WTC11 (cell line): Measurements from ENCODE around the gene CSTPP1. TPM values are rescaled to one million over a fixed set of nuclear protein-coding genes. Genes with fewer than 3 reads are reported as not detected.

Source experiments
- ATAC-seq: fragments of 200-7000 bp; cut with Tn5 transposase; 2 replicates; pipeline ENCODE4 v1.10.0; 2021; ENCODE audit warnings: mild to moderate bottlenecking, moderate library complexity
- CTCF ChIA-PET: fragments of 300-600 bp; sonication (Branson Sonifier 250); formaldehyde crosslinking; loops from one replicate; lab custom pipeline; 2021; ENCODE audit warnings: antibody characterized with exemption; lab: Charles Lee
- POLR2A ChIA-PET: fragments of 350-600 bp; sonication (Branson Sonifier 250); formaldehyde crosslinking; loops from one replicate; lab custom pipeline; 2021; ENCODE audit warnings: antibody characterized with exemption; lab: Charles Lee
- DNase-seq: peaks from one replicate; pipeline ENCODE4 v3.0.0; 2021; ENCODE audit warnings: low spot score
- H3K27ac Mint-ChIP-seq: 2 replicates; pipeline ENCODE4 v1.8.0; 2021; ENCODE audit warnings: mixed read lengths
- H3K27me3 Mint-ChIP-seq: 2 replicates; pipeline ENCODE4 v1.8.0; 2021; ENCODE audit warnings: low read depth, mild to moderate bottlenecking, moderate library complexity, mixed read lengths
- H3K36me3 Mint-ChIP-seq: 2 replicates; pipeline ENCODE4 v1.8.0; 2021; ENCODE audit warnings: mixed read lengths
- H3K4me1 Mint-ChIP-seq: 2 replicates; pipeline ENCODE4 v1.8.0; 2022; ENCODE audit warnings: mixed read lengths
- H3K4me3 Mint-ChIP-seq: 2 replicates; pipeline ENCODE4 v1.8.0; 2021; ENCODE audit warnings: mild to moderate bottlenecking, moderate library complexity, mixed read lengths
- H3K9me3 Mint-ChIP-seq: 2 replicates; pipeline ENCODE4 v1.8.0; 2021; ENCODE audit warnings: mixed read lengths
- AR ChIP-seq: fragments of 250-450 bp; sonication (Bioruptor Pico); IDR thresholded peaks from 2 replicates; pipeline ENCODE4 v1.9.0; 2021; ENCODE audit warnings: mild to moderate bottlenecking
- ARID4B ChIP-seq: sonication (generic); formaldehyde crosslinking; IDR thresholded peaks from 2 replicates; pipeline ENCODE4 v1.8.0; 2023; ENCODE audit warnings: missing genetic modification reagents, mild to moderate bottlenecking, borderline replicate concordance
- ATF2 ChIP-seq: sonication (generic); formaldehyde crosslinking; IDR thresholded peaks from 2 replicates; pipeline ENCODE4 v1.8.1; 2022; ENCODE audit warnings: low read depth, missing genetic modification reagents, borderline replicate concordance
- ATF3 ChIP-seq: sonication (generic); formaldehyde crosslinking; conservative IDR thresholded peaks from 2 replicates; pipeline ENCODE4 v1.8.1; 2022; ENCODE audit warnings: mild to moderate bottlenecking, missing genetic modification reagents
- CBFB ChIP-seq: sonication (generic); formaldehyde crosslinking; IDR thresholded peaks from 2 replicates; pipeline ENCODE4 v1.8.1; 2022; ENCODE audit warnings: mild to moderate bottlenecking, low read depth, missing genetic modification reagents
- CTCF ChIP-seq: fragments of 200-600 bp; IDR thresholded peaks from 2 replicates; pipeline ENCODE4 v1.8.0; 2022; ENCODE audit warnings: antibody characterized with exemption
- FOXP4 ChIP-seq: sonication (generic); formaldehyde crosslinking; IDR thresholded peaks from 2 replicates; pipeline ENCODE4 v1.8.0; 2022; ENCODE audit warnings: mild to moderate bottlenecking, missing genetic modification reagents
- GTF2I ChIP-seq: fragments of 250-450 bp; sonication (Bioruptor Pico); conservative IDR thresholded peaks from 2 replicates; pipeline ENCODE4 v1.4.0; 2021; ENCODE audit warnings: mild to moderate bottlenecking
- HMGXB4 ChIP-seq: sonication (generic); formaldehyde crosslinking; IDR thresholded peaks from 2 replicates; pipeline ENCODE4 v1.8.1; 2023; ENCODE audit warnings: mild to moderate bottlenecking, moderate library complexity, missing genetic modification reagents
- IRF2 ChIP-seq: sonication (generic); formaldehyde crosslinking; IDR thresholded peaks from 2 replicates; pipeline ENCODE4 v1.8.0; 2022; ENCODE audit warnings: low read depth, missing genetic modification reagents, borderline replicate concordance
- JAZF1 ChIP-seq: fragments of 250-450 bp; sonication (Bioruptor Pico); IDR thresholded peaks from 2 replicates; pipeline ENCODE4 v1.9.0; 2021; ENCODE audit warnings: moderate library complexity, mild to moderate bottlenecking, inconsistent platforms
- MAX ChIP-seq: sonication (generic); formaldehyde crosslinking; IDR thresholded peaks from 2 replicates; pipeline ENCODE4 v1.8.0; 2022; ENCODE audit warnings: mild to moderate bottlenecking, missing genetic modification reagents
- OVOL2 ChIP-seq: fragments of 250-450 bp; sonication (Bioruptor Pico); IDR thresholded peaks from 2 replicates; pipeline ENCODE4 v1.9.0; 2021; ENCODE audit warnings: mild to moderate bottlenecking, borderline replicate concordance
- USF2 ChIP-seq: sonication (generic); formaldehyde crosslinking; IDR thresholded peaks from 2 replicates; pipeline ENCODE4 v1.8.1; 2023; ENCODE audit warnings: mild to moderate bottlenecking, missing genetic modification reagents, moderate library complexity
- ZNF121 ChIP-seq: sonication (generic); formaldehyde crosslinking; IDR thresholded peaks from 2 replicates; pipeline ENCODE4 v1.8.0; 2023; ENCODE audit warnings: missing genetic modification reagents
- ZNF138 ChIP-seq: sonication (generic); formaldehyde crosslinking; conservative IDR thresholded peaks from 2 replicates; pipeline ENCODE4 v1.8.1; 2022; ENCODE audit warnings: mild to moderate bottlenecking, moderate library complexity, missing genetic modification reagents
- total RNA-seq: library from RNA; stranded (reverse); gene quantifications from 3 replicates; pipeline ENCODE4 v1.2.3, GENCODE V29; 2021

Gene CSTPP1
- total RNA-seq, 1 experiment from 2014 or later = 23.6 TPM

- TF ChIP-seq ZNF138 (CRISPR knock-in tag) (no peak), USF2 (CRISPR knock-in tag) (no peak)
Measured at GRCh38 chr11:47164321-47164720, 227.8 kb downstream of the CSTPP1 start (continued).

- H3K4me3 Mint-ChIP-seq = no peak overlapping the region
- TF ChIP-seq CBFB (CRISPR knock-in tag) (no peak), MAX (CRISPR knock-in tag) (no peak), ATF2 (CRISPR knock-in tag) (no peak), ZNF121 (no peak), FOXP4 (no peak), HMGXB4 (CRISPR knock-in tag) (no peak), GTF2I (CRISPR knock-in tag) (no peak), JAZF1 (CRISPR knock-in tag) (no peak), AR (no peak), OVOL2 (CRISPR knock-in tag) (no peak), ZNF138 (CRISPR knock-in tag) (no peak)
- TF ChIP-seq, all 79 proteins: peak for 0
- POLR2A ChIA-PET = interaction anchor here (0.7 kb wide), 1 partner anchor 94 kb away, joined by 3 read pairs; no protein-coding TSS in a partner anchor
- DNase-seq (no peak), ATAC-seq (no peak)
- Mint-ChIP-seq H3K36me3 (peaks cover 46% of the 10 kb centered on the region), H3K4me1 (0 out of 2 replicates have a peak, but pooled peaks cover 3% of the 10 kb centered on the region), H3K27ac (no peak overlapping the region), H3K27me3 (no peaks in the 10 kb centered on the region), H3K9me3 (no peaks in the 10 kb centered on the region)
- CTCF ChIA-PET = interaction anchor here (0.8 kb wide), 1 partner anchor 190 kb away, joined by 3 read pairs; no protein-coding TSS in a partner anchor
Measured at GRCh38 chr11:47165253-47165840, 228.8 kb downstream of the CSTPP1 start.

GRCh38 chr11:47166368-47166767 is 229.8 kb downstream of the CSTPP1 start:
- H3K36me3 Mint-ChIP-seq = peaks cover 53% of the 10 kb centered on the region
- ATAC-seq (no peak), DNase-seq (no peak)
- no peak overlapping the region for H3K27ac Mint-ChIP-seq
- H3K9me3 Mint-ChIP-seq = no peaks in the 10 kb centered on the region
- 0 out of 2 replicates have a peak, but pooled peaks cover 3% of the 10 kb centered on the region for H3K4me1 Mint-ChIP-seq
- ChIA-PET POLR2A (no interaction called here), CTCF (no interaction called here)
- H3K4me3 Mint-ChIP-seq = no peak overlapping the region
- H3K27me3 Mint-ChIP-seq = no peaks in the 10 kb centered on the region
- no peak for TF ChIP-seq ARID4B
- no peak for TF ChIP-seq IRF2 (CRISPR knock-in tag)
- no peak for TF ChIP-seq CTCF
- no peak for TF ChIP-seq GTF2I (CRISPR knock-in tag)
- no peak for TF ChIP-seq ATF3 (CRISPR knock-in tag)
